ENCODE measurements around the gene UCK2. TPM values are rescaled to one million over a fixed set of nuclear protein-coding genes. Genes with fewer than 3 reads are reported as not detected.

Gene UCK2
- total RNA-seq, 1 donor from 2014 or later: 59.3 TPM

- H3K4me1 Mint-ChIP-seq (ENCODE audit: unreplicated experiment): peaks cover 7% of the 10 kb centered on the region
- no peak for DNase-seq (ENCODE audit: extremely low spot score, unreplicated experiment)
- TF ChIP-seq CTCF (conservative IDR thresholded peaks at IDR 0.05): no peak
- no peaks in the 10 kb centered on the region for H3K9me3 Mint-ChIP-seq
- H3K4me3 Mint-ChIP-seq: no peak overlapping the region
- H3K27me3 Mint-ChIP-seq: no peaks in the 10 kb centered on the region
- no peaks in the 10 kb centered on the region for H3K36me3 Mint-ChIP-seq
- H3K27ac Mint-ChIP-seq: no peak overlapping the region
These were observed 3.7 kb upstream of the UCK2 start for GRCh38 chr1:165823552-165824268.

DNA sequence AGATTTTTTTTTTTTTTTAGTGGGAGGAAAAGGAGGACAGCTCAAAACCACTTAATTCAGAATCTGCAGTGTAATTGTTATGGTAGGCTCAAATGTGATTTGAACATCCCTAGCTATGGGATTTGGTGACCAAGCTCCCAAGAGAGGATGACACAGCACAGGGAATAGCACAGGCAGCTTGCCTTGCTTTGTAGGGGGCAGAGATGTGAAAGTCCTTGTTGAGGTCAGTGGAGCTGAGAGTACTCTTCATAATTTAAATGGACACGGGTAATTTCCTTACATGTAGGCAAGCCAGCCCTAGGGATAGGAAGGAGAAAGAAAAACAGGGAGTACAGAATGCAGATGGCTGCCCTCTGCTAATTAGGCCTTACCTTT lies 3.2 kb upstream of the UCK2 start:
- Mint-ChIP-seq H3K27ac (no peak overlapping the region), H3K36me3 (no peaks in the 10 kb centered on the region), H3K4me1 (ENCODE audit: unreplicated experiment) (peaks cover 8% of the 10 kb centered on the region), H3K27me3 (no peaks in the 10 kb centered on the region), H3K9me3 (no peaks in the 10 kb centered on the region), H3K4me3 (no peak overlapping the region)
- no peak for TF ChIP-seq CTCF (conservative IDR thresholded peaks at IDR 0.05)
- no peak for DNase-seq (ENCODE audit: extremely low spot score, unreplicated experiment)

- Mint-ChIP-seq H3K9me3 (no peaks in the 10 kb centered on the region), H3K27ac (peak overlapping the region; percentile 66), H3K4me1 (ENCODE audit: unreplicated experiment) (peaks cover 13% of the 10 kb centered on the region), H3K36me3 (peaks cover 6% of the 10 kb centered on the region), H3K4me3 (peak overlapping the region; percentile 90), H3K27me3 (no peaks in the 10 kb centered on the region)
- TF ChIP-seq CTCF (conservative IDR thresholded peaks at IDR 0.05): no peak
- no peak for DNase-seq (ENCODE audit: extremely low spot score, unreplicated experiment)
These were observed 698 bp upstream of the UCK2 start for GRCh38 chr1:165826565-165827267.

- peak overlapping the region; percentile 95 for H3K27ac Mint-ChIP-seq
- peaks cover 18% of the 10 kb centered on the region for H3K4me1 Mint-ChIP-seq (ENCODE audit: unreplicated experiment)
- peak; percentile 17 for TF ChIP-seq CTCF (conservative IDR thresholded peaks at IDR 0.05)
- no peaks in the 10 kb centered on the region for H3K9me3 Mint-ChIP-seq
- peaks cover 11% of the 10 kb centered on the region for H3K36me3 Mint-ChIP-seq
- peak overlapping the region; percentile 98 for H3K4me3 Mint-ChIP-seq
- no peaks in the 10 kb centered on the region for H3K27me3 Mint-ChIP-seq
- DNase-seq (ENCODE audit: extremely low spot score, unreplicated experiment): peak; percentile 81
These were observed 772 bp downstream of the UCK2 start for GRCh38 chr1:165828103-165828668.

GRCh38 chr1:165828669-165829329 lies 1.4 kb downstream of the UCK2 start:
- H3K4me3 Mint-ChIP-seq: peak overlapping the region; percentile 98
- H3K4me1 Mint-ChIP-seq (ENCODE audit: unreplicated experiment): peaks cover 22% of the 10 kb centered on the region
- peak; percentile 73 for DNase-seq (ENCODE audit: extremely low spot score, unreplicated experiment)
- TF ChIP-seq CTCF (conservative IDR thresholded peaks at IDR 0.05): no peak
- H3K27me3 Mint-ChIP-seq: no peaks in the 10 kb centered on the region
- H3K9me3 Mint-ChIP-seq: no peaks in the 10 kb centered on the region
- peaks cover 14% of the 10 kb centered on the region for H3K36me3 Mint-ChIP-seq
- H3K27ac Mint-ChIP-seq: peak overlapping the region; percentile 95

Data from type B pancreatic cell (in vitro differentiated cells).